ENCODE results near the gene MED9. TPM values are rescaled to one million over a fixed set of nuclear protein-coding genes. Genes with fewer than 3 reads are reported as not detected.

Gene MED9
- total and polyA plus RNA-seq, 2 of the 4 experiments (the other 2 are of a cell fraction): 6.1 to 10.1 TPM

- Histone ChIP-seq H3K9me1 (ENCODE audit: insufficient read depth, low read length) (no peaks in the 10 kb centered on the region), H2AFZ (replicated peaks; ENCODE audit: low read length, poor library complexity) (peak overlapping the region; percentile 52), H3K4me2 (ENCODE audit: low read depth, low read length) (peak overlapping the region; percentile 52; the same call in 1 of the 2 replicates), H4K8ac (ENCODE audit: low read depth in 2 of 2, low read length in 2 of 2) (peak overlapping the region; percentile 51 to 64; a peak in 1 of 4 replicates), H3K9me3 (ENCODE audit: control insufficient read depth, insufficient read depth, low read length) (no peaks in the 10 kb centered on the region; the same call in 1 of the 2 replicates), H2AK9ac (replicated peaks; ENCODE audit: low read depth, low read length, poor library complexity) (no peak overlapping the region), H3K4me3 (ENCODE audit: insufficient read depth, low read depth, low read length) (no peak overlapping the region), H3K79me1 (ENCODE audit: low read depth in 1 of 2, low read length in 2 of 2) (peaks cover 8 to 14% of the 10 kb centered on the region in 2 experiments; a peak in 3 of 4 replicates), H3K27ac (ENCODE audit: insufficient read depth, low read length) (no peak overlapping the region), H2AK5ac (ENCODE audit: low read depth, low read length) (no peak overlapping the region), H3K18ac (ENCODE audit: low read depth, low read length) (no peak overlapping the region), H3K23ac (ENCODE audit: low read depth, low read length) (no peak overlapping the region), H3K27me3 (ENCODE audit: control insufficient read depth, insufficient read depth, low read length) (no peaks in the 10 kb centered on the region; the same call in 1 of the 2 replicates), H4K91ac (ENCODE audit: insufficient read depth, low read depth, low read length) (no peak overlapping the region), H2BK5ac (ENCODE audit: low read depth, low read length, poor library complexity, severe bottlenecking) (no peak overlapping the region), H2BK120ac (ENCODE audit: low read depth, low read length) (no peak overlapping the region), H3K4ac (ENCODE audit: low read depth, low read length) (peak overlapping the region; percentile 9), H2BK15ac (ENCODE audit: low read depth, low read length) (no peak overlapping the region), H3K56ac (ENCODE audit: extremely low read depth, insufficient read depth, low read length) (no peak overlapping the region), H3K14ac (replicated peaks; ENCODE audit: low read depth, low read length) (no peak overlapping the region), H4K20me1 (ENCODE audit: insufficient read depth, low read length) (peaks cover 7% of the 10 kb centered on the region), H3K36me3 (ENCODE audit: control insufficient read depth, insufficient read depth, low read length) (peaks cover 18% of the 10 kb centered on the region), H4K5ac (ENCODE audit: low read depth, low read length) (no peak overlapping the region), H3K9ac (ENCODE audit: low read depth, low read length) (no peak overlapping the region), H3K4me1 (ENCODE audit: control insufficient read depth, insufficient read depth, low read length) (peaks cover 7% of the 10 kb centered on the region; the same call in 1 of the 2 replicates), H2BK20ac (ENCODE audit: low read depth, low read length) (no peak overlapping the region)
- in situ Hi-C loops (cut with MboI; ENCODE audit: low sequenced_read_pairs): no loop called here
- ATAC-seq (ENCODE audit: low read depth) (no peak), DNase-seq (no peak)
- ChIA-PET CTCF (interaction anchor here (0.9 kb wide), 1 partner anchor 148 kb away, joined by 4 read pairs; no protein-coding TSS in a partner anchor), POLR2A (ENCODE audit: unreplicated experiment) (no interaction called here)
- TF ChIP-seq, protein P1, sequence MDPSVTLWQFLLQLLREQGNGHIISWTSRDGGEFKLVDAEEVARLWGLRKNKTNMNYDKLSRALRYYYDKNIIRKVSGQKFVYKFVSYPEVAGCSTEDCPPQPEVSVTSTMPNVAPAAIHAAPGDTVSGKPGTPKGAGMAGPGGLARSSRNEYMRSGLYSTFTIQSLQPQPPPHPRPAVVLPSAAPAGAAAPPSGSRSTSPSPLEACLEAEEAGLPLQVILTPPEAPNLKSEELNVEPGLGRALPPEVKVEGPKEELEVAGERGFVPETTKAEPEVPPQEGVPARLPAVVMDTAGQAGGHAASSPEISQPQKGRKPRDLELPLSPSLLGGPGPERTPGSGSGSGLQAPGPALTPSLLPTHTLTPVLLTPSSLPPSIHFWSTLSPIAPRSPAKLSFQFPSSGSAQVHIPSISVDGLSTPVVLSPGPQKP (IDR thresholded peaks at IDR 0.05; ENCODE audit: borderline replicate concordance, low read depth, low read length): no peak
- TF ChIP-seq RAD21 (IDR thresholded peaks at IDR 0.05; ENCODE audit: low read length): no peak
- TF ChIP-seq CHD1 (IDR thresholded peaks at IDR 0.05; ENCODE audit: low read depth, low read length): no peak
- TF ChIP-seq NFE2L2 (IDR thresholded peaks at IDR 0.05; ENCODE audit: low read depth, low read length): no peak
- TF ChIP-seq FOS (IDR thresholded peaks at IDR 0.05; ENCODE audit: low read depth, low read length): no peak
- TF ChIP-seq RFX5 (IDR thresholded peaks at IDR 0.05; ENCODE audit: low read depth, low read length): no peak
- TF ChIP-seq CEBPB (IDR thresholded peaks at IDR 0.05; ENCODE audit: low read depth, low read length): no peak
- TF ChIP-seq MAFK (IDR thresholded peaks at IDR 0.05; ENCODE audit: low read depth, low read length): no peak
- TF ChIP-seq SMC3 (IDR thresholded peaks at IDR 0.05; ENCODE audit: low read depth, low read length): no peak
- no peak for TF ChIP-seq MAZ (IDR thresholded peaks at IDR 0.05; ENCODE audit: borderline replicate concordance, low read depth, low read length)
- TF ChIP-seq BHLHE40 (IDR thresholded peaks at IDR 0.05; ENCODE audit: low read depth, low read length): no peak
- no peak for TF ChIP-seq USF2 (IDR thresholded peaks at IDR 0.05; ENCODE audit: low read depth, low read length)
- no peak for TF ChIP-seq POLR2A (IDR thresholded peaks at IDR 0.05; ENCODE audit: low read depth, low read length)
- no peak for TF ChIP-seq MXI1 (IDR thresholded peaks at IDR 0.05; ENCODE audit: borderline replicate concordance, low read depth, low read length)
- TF ChIP-seq RCOR1 (IDR thresholded peaks at IDR 0.05; ENCODE audit: insufficient replicate concordance, low read length): no peak
- no CpG with 5 or more reads among the region's 14 CpGs for WGBS, 2 experiments (ENCODE audit: extremely low coverage in 2 of 2, insufficient read length in 1 of 2)
- BruUV-seq (replicated peaks): no TSS peak
- dilution Hi-C loops (cut with HindIII; ENCODE audit: low sequenced_read_pairs, unreplicated experiment): no loop called here
- intact Hi-C loops (cut with micrococcal nuclease): no loop called here
These were observed 17.7 kb downstream of the MED9 start for GRCh38 chr17:17494499-17494869.
